Heart left ventricle (tissue), 13 donors: ENCODE results near the gene PDPR.

Experiments used
- CTCF ChIP-seq, 12 donors: fragments of 200-600 bp; sonication (generic) in 4 of 12; IDR thresholded peaks; one replicate each; pipeline versions ENCODE4 v1.5.0 to v1.8.0; 2018 to 2022; ENCODE audit warnings: antibody characterized with exemption in 12 of 12, mild to moderate bottlenecking in 5 of 12
- POLR2A ChIP-seq, 2 donors: fragments of 450-650 bp; IDR thresholded peaks; one replicate each; pipeline ENCODE4 v1.6.1; 2017; ENCODE audit warnings: antibody characterized with exemption in 2 of 2, mild to moderate bottlenecking in 2 of 2, moderate library complexity in 2 of 2
- donor health status: ischemic (EF 13 %, LVEDD 7.1; RV severe dilation, severe dysfunction).
- donor health status: DM: no; HTN: yes; CAD: no.
- donor health status: DM: no; HTN: no; CAD: no.
- donor health status: ischemic (EF 25% LVEDD 6.9; RV normal size, moderate dysfunction).
- donor health status: ischemic (EF 25% LVEDD 5.7; RV mildly dilated, moderate dysfunction).
- donor health status: ischemic (EF 35%, LVEDD 5.7; RV mildly dilated, moderate dysfunction).
- donor health status: nonischemic (EF 11% LVEDD 7.7; RV severe dilation, severe dysfunction).
- donor health status: DM: yes; HTN: yes; CAD: no.
- donor health status: PGD.
- donor health status: ischemic (EF 29% LVEDD 5.4; RV normal size, mild dysfunction).
- donor health status: nonischemic (EF 23%, LVEDD 6.1; RV moderate dilation, normal function).

GRCh38 chr16:70160821-70161220 lies 46.7 kb downstream of the PDPR start:
- TF ChIP-seq CTCF (IDR thresholded peaks at IDR 0.05) (no peak), POLR2A (IDR thresholded peaks at IDR 0.05) (no peak)
